ENCODE data around the gene CROCC2.

The CROCC2 gene

GRCh38 chr2:240869956-240870875 is 35.9 kb upstream of the CROCC2 start:
- no peak for DNase-seq
- H3K36me3 ChIP-seq (ENCODE audit: control insufficient read depth, insufficient read depth, low read length) = no peaks in the 10 kb centered on the region
- H3K27ac ChIP-seq (ENCODE audit: insufficient read depth, low read length, poor library complexity, severe bottlenecking) = no peak overlapping the region
- no peaks in the 10 kb centered on the region for H3K27me3 ChIP-seq (replicated peaks; ENCODE audit: control insufficient read depth, insufficient read depth, low read length, poor library complexity, severe bottlenecking)
- H3K4me1 ChIP-seq (ENCODE audit: control insufficient read depth, insufficient read depth, low read length, poor library complexity, severe bottlenecking) = no peaks in the 10 kb centered on the region
- no peak overlapping the region for H3K4me3 ChIP-seq (ENCODE audit: insufficient read depth, low read depth, low read length, poor library complexity, severe bottlenecking)
- H3K9me3 ChIP-seq (ENCODE audit: control insufficient read depth, low read length) = no peaks in the 10 kb centered on the region

- H3K4me1 ChIP-seq (ENCODE audit: control insufficient read depth, insufficient read depth, low read length, poor library complexity, severe bottlenecking) = no peaks in the 10 kb centered on the region
- no peak overlapping the region for H3K27ac ChIP-seq (ENCODE audit: insufficient read depth, low read length, poor library complexity, severe bottlenecking)
- DNase-seq = no peak
- no peaks in the 10 kb centered on the region for H3K36me3 ChIP-seq (ENCODE audit: control insufficient read depth, insufficient read depth, low read length)
- H3K4me3 ChIP-seq (ENCODE audit: insufficient read depth, low read depth, low read length, poor library complexity, severe bottlenecking) = no peak overlapping the region
- H3K27me3 ChIP-seq (replicated peaks; ENCODE audit: control insufficient read depth, insufficient read depth, low read length, poor library complexity, severe bottlenecking) = no peaks in the 10 kb centered on the region
- H3K9me3 ChIP-seq (ENCODE audit: control insufficient read depth, low read length) = no peaks in the 10 kb centered on the region
These were observed 34.8 kb upstream of the CROCC2 start for GRCh38 chr2:240871071-240871958.

- H3K27me3 ChIP-seq (replicated peaks; ENCODE audit: control insufficient read depth, insufficient read depth, low read length, poor library complexity, severe bottlenecking) = no peaks in the 10 kb centered on the region
- H3K4me3 ChIP-seq (ENCODE audit: insufficient read depth, low read depth, low read length, poor library complexity, severe bottlenecking) = no peak overlapping the region
- no peaks in the 10 kb centered on the region for H3K36me3 ChIP-seq (ENCODE audit: control insufficient read depth, insufficient read depth, low read length)
- no peak for DNase-seq
- H3K27ac ChIP-seq (ENCODE audit: insufficient read depth, low read length, poor library complexity, severe bottlenecking) = no peak overlapping the region
- H3K4me1 ChIP-seq (ENCODE audit: control insufficient read depth, insufficient read depth, low read length, poor library complexity, severe bottlenecking) = no peaks in the 10 kb centered on the region
- no peaks in the 10 kb centered on the region for H3K9me3 ChIP-seq (ENCODE audit: control insufficient read depth, low read length)
These were observed 33.6 kb upstream of the CROCC2 start for GRCh38 chr2:240872317-240873097.

- no peak for DNase-seq
- Histone ChIP-seq H3K27me3 (replicated peaks; ENCODE audit: control insufficient read depth, insufficient read depth, low read length, poor library complexity, severe bottlenecking) (no peaks in the 10 kb centered on the region), H3K4me3 (ENCODE audit: insufficient read depth, low read depth, low read length, poor library complexity, severe bottlenecking) (no peak overlapping the region)
These were observed 32.9 kb upstream of the CROCC2 start for GRCh38 chr2:240873098-240873788.

GRCh38 chr2:240873805-240874714 is 32.1 kb upstream of the CROCC2 start:
- Histone ChIP-seq H3K36me3 (ENCODE audit: control insufficient read depth, insufficient read depth, low read length) (no peaks in the 10 kb centered on the region), H3K27ac (ENCODE audit: insufficient read depth, low read length, poor library complexity, severe bottlenecking) (no peak overlapping the region), H3K27me3 (replicated peaks; ENCODE audit: control insufficient read depth, insufficient read depth, low read length, poor library complexity, severe bottlenecking) (no peaks in the 10 kb centered on the region), H3K4me3 (ENCODE audit: insufficient read depth, low read depth, low read length, poor library complexity, severe bottlenecking) (no peak overlapping the region), H3K9me3 (ENCODE audit: control insufficient read depth, low read length) (no peaks in the 10 kb centered on the region), H3K4me1 (ENCODE audit: control insufficient read depth, insufficient read depth, low read length, poor library complexity, severe bottlenecking) (no peaks in the 10 kb centered on the region)
- no peak for DNase-seq

More at GRCh38 chr2:240873098-240873788, 32.9 kb upstream of the CROCC2 start:
- no peaks in the 10 kb centered on the region for H3K4me1 ChIP-seq (ENCODE audit: control insufficient read depth, insufficient read depth, low read length, poor library complexity, severe bottlenecking)
- no peaks in the 10 kb centered on the region for H3K9me3 ChIP-seq (ENCODE audit: control insufficient read depth, low read length)
- no peaks in the 10 kb centered on the region for H3K36me3 ChIP-seq (ENCODE audit: control insufficient read depth, insufficient read depth, low read length)
- no peak overlapping the region for H3K27ac ChIP-seq (ENCODE audit: insufficient read depth, low read length, poor library complexity, severe bottlenecking)

GRCh38 chr2:240874715-240875227 is 31.4 kb upstream of the CROCC2 start:
- no peak for DNase-seq
- Histone ChIP-seq H3K27ac (ENCODE audit: insufficient read depth, low read length, poor library complexity, severe bottlenecking) (no peak overlapping the region), H3K4me3 (ENCODE audit: insufficient read depth, low read depth, low read length, poor library complexity, severe bottlenecking) (no peak overlapping the region), H3K4me1 (ENCODE audit: control insufficient read depth, insufficient read depth, low read length, poor library complexity, severe bottlenecking) (no peaks in the 10 kb centered on the region), H3K9me3 (ENCODE audit: control insufficient read depth, low read length) (no peaks in the 10 kb centered on the region), H3K27me3 (replicated peaks; ENCODE audit: control insufficient read depth, insufficient read depth, low read length, poor library complexity, severe bottlenecking) (no peaks in the 10 kb centered on the region), H3K36me3 (ENCODE audit: control insufficient read depth, insufficient read depth, low read length) (no peaks in the 10 kb centered on the region)

GRCh38 chr2:240875228-240876034 is 30.7 kb upstream of the CROCC2 start:
- Histone ChIP-seq H3K9me3 (ENCODE audit: control insufficient read depth, low read length) (no peaks in the 10 kb centered on the region), H3K36me3 (ENCODE audit: control insufficient read depth, insufficient read depth, low read length) (no peaks in the 10 kb centered on the region), H3K27me3 (replicated peaks; ENCODE audit: control insufficient read depth, insufficient read depth, low read length, poor library complexity, severe bottlenecking) (no peaks in the 10 kb centered on the region), H3K4me3 (ENCODE audit: insufficient read depth, low read depth, low read length, poor library complexity, severe bottlenecking) (no peak overlapping the region), H3K4me1 (ENCODE audit: control insufficient read depth, insufficient read depth, low read length, poor library complexity, severe bottlenecking) (no peaks in the 10 kb centered on the region), H3K27ac (ENCODE audit: insufficient read depth, low read length, poor library complexity, severe bottlenecking) (no peak overlapping the region)
- no peak for DNase-seq

GRCh38 chr2:240876035-240876474 is 30.1 kb upstream of the CROCC2 start:
- no peaks in the 10 kb centered on the region for H3K36me3 ChIP-seq (ENCODE audit: control insufficient read depth, insufficient read depth, low read length)
- no peaks in the 10 kb centered on the region for H3K9me3 ChIP-seq (ENCODE audit: control insufficient read depth, low read length)
- no peak overlapping the region for H3K4me3 ChIP-seq (ENCODE audit: insufficient read depth, low read depth, low read length, poor library complexity, severe bottlenecking)
- no peaks in the 10 kb centered on the region for H3K4me1 ChIP-seq (ENCODE audit: control insufficient read depth, insufficient read depth, low read length, poor library complexity, severe bottlenecking)
- no peaks in the 10 kb centered on the region for H3K27me3 ChIP-seq (replicated peaks; ENCODE audit: control insufficient read depth, insufficient read depth, low read length, poor library complexity, severe bottlenecking)
- no peak overlapping the region for H3K27ac ChIP-seq (ENCODE audit: insufficient read depth, low read length, poor library complexity, severe bottlenecking)
- no peak for DNase-seq

All from effector memory CD4-positive, alpha-beta T cell (primary cell).